Measurements from ENCODE around the gene ZBTB24. TPM values are rescaled to one million over a fixed set of nuclear protein-coding genes. Genes with fewer than 3 reads are reported as not detected.

The ZBTB24 gene
- total and polyA plus RNA-seq, 3 donors from 2014 or later, result 8.1 to 13.3 (median 12.4) TPM

DNA sequence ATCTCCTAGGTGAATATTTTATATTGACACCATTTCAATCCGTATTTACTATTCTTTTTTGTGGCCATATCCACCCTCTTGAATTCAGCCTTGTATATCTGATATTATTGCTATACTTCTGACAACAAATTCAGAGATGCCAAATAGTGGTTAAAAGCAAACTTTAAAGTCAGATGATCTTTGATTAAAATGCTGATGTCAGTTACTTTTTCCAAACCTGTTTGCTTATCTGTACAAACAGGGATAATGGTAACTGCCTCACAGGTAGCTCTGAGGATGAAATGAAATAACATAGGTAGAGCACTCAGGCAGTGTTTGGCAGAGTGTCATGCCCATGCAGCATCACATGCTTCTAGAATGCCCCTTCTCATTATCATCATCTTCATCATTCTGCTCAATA is 61.8 kb downstream of the ZBTB24 start:
- Histone ChIP-seq H3K4me1 (no peaks in the 10 kb centered on the region), H3K4me3 (no peak overlapping the region), H3K27ac (no peak overlapping the region), H3K36me3 (ENCODE audit: low read depth, missing control alignments) (no peaks in the 10 kb centered on the region), H3K27me3 (no peaks in the 10 kb centered on the region), H3K9me3 (no peaks in the 10 kb centered on the region)
- no peak for TF ChIP-seq POLR2A (IDR thresholded peaks at IDR 0.05)
- no peak for TF ChIP-seq CTCF (IDR thresholded peaks at IDR 0.05)
- 87 to 93% methylated on average over 1 of the region's 1 CpG for WGBS, 2 donors
- intact Hi-C loops (cut with DNase I; ENCODE audit: low total_unique reads), result no loop called here
- no peak for DNase-seq

DNA sequence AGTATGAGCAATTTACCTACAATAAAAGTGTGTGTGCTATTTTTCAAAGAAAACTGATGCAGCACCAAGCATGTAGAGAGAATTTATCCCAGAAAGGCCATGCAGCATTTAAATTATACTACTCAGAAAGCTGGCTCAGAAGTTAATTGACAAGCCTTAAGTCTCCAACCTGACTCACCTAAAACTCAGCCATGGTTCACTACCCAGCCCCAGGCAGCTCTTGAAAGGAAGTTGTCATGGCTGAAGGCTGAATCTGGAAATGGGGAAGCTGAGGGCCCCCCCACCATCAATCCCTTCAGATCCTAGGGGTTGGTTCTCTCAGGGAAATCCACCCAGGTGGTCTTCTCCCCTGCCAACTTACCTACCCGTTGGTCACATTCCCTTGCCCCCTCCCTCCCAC is 62.3 kb downstream of the ZBTB24 start:
- Histone ChIP-seq H3K4me3 (no peak overlapping the region), H3K27ac (no peak overlapping the region), H3K27me3 (no peaks in the 10 kb centered on the region), H3K4me1 (no peaks in the 10 kb centered on the region), H3K36me3 (ENCODE audit: low read depth, missing control alignments) (no peaks in the 10 kb centered on the region), H3K9me3 (no peaks in the 10 kb centered on the region)
- TF ChIP-seq POLR2A (IDR thresholded peaks at IDR 0.05) (no peak), CTCF (IDR thresholded peaks at IDR 0.05) (no peak)
- intact Hi-C loops (cut with DNase I; ENCODE audit: low total_unique reads), result no loop called here
- no peak for DNase-seq
- 61 to 72% methylated on average over 1 of the region's 1 CpG for WGBS, 2 donors

DNA sequence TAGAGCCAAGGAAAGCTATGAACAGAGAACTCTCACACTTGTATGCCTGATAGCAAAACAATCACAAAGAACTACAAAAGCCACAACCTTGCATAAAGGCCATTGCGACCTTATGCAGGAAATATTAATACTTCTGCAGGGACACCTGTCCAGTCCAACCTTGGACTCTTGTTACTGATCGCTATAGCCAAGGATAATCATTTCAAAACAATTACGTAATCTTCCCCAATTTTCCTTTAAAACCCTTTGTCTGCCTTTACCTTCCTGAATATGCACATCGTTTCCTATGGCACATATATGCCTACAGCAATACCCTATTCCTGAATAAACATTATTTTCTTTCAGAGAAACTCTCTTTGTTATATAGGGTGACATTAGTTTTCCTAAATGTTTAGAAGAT is 65.4 kb downstream of the ZBTB24 start:
- DNase-seq, result no peak
- Histone ChIP-seq H3K27me3 (no peaks in the 10 kb centered on the region), H3K4me3 (no peak overlapping the region), H3K27ac (no peak overlapping the region), H3K9me3 (no peaks in the 10 kb centered on the region), H3K4me1 (no peaks in the 10 kb centered on the region), H3K36me3 (ENCODE audit: low read depth, missing control alignments) (no peaks in the 10 kb centered on the region)
- intact Hi-C loops (cut with DNase I; ENCODE audit: low total_unique reads), result no loop called here
- TF ChIP-seq POLR2A (IDR thresholded peaks at IDR 0.05) (no peak), CTCF (IDR thresholded peaks at IDR 0.05) (no peak)
- 91 to 97% methylated on average over 4 of the region's 4 CpGs for WGBS, 2 donors

Other genes starting within 250 kb of the ZBTB24 start
- gene CD164, start 100.8 kb downstream of the ZBTB24 start, total RNA-seq, result 100 to 1,000 TPM; 219 to 232 TPM
- gene CD164, start 100.8 kb downstream of the ZBTB24 start, polyA plus RNA-seq (ENCODE audit: insufficient read depth, low read depth, low replicate concordance), result 209 TPM
- 10 to 100 TPM; 15.2 to 26.7 TPM for gene PPIL6, start 42.6 kb downstream of the ZBTB24 start, total RNA-seq
- 54.6 TPM for gene PPIL6, start 42.6 kb downstream of the ZBTB24 start, polyA plus RNA-seq (ENCODE audit: insufficient read depth, low read depth, low replicate concordance)
- 10 to 100 TPM; 29.9 to 49.1 TPM for gene SMPD2, start 42.5 kb downstream of the ZBTB24 start, total RNA-seq
- gene SMPD2, start 42.5 kb downstream of the ZBTB24 start, polyA plus RNA-seq (ENCODE audit: insufficient read depth, low read depth, low replicate concordance), result 94.3 TPM
- 10 to 100 TPM; 50.3 to 61.9 TPM for gene MICAL1, start 27.4 kb downstream of the ZBTB24 start, total RNA-seq
- 34.6 TPM for gene MICAL1, start 27.4 kb downstream of the ZBTB24 start, polyA plus RNA-seq (ENCODE audit: insufficient read depth, low read depth, low replicate concordance)
- 10 to 100 TPM; 33.6 to 49.4 TPM for gene AK9, start 208.0 kb upstream of the ZBTB24 start, total RNA-seq
- 15.2 TPM for gene AK9, start 208.0 kb upstream of the ZBTB24 start, polyA plus RNA-seq (ENCODE audit: insufficient read depth, low read depth, low replicate concordance)
- gene FIG4, start 208.1 kb upstream of the ZBTB24 start, total RNA-seq, result 10 to 100 TPM; 19.7 to 25.7 TPM
- gene FIG4, start 208.1 kb upstream of the ZBTB24 start, polyA plus RNA-seq (ENCODE audit: insufficient read depth, low read depth, low replicate concordance), result 16.8 TPM

Measured in testis (tissue), 3 donors.